Daoy (cell line): ENCODE measurements around the gene SPAG17. TPM values are rescaled to one million over a fixed set of nuclear protein-coding genes. Genes with fewer than 3 reads are reported as not detected.

Experiments
- DNase-seq: peaks from one replicate; pipeline ENCODE4 v3.0.0-alpha.2; 2015; ENCODE audit warnings: low read depth
- total RNA-seq: library from RNA; depleted of rRNA; stranded (reverse); fragments of >200 nt; shearing (Covaris generic); gene quantifications from 2 replicates; pipeline ENCODE4 v1.2.3, GENCODE V29; 2014

SPAG17 gene
- total RNA-seq, 1 experiment from 2014 or later = not detected

DNA sequence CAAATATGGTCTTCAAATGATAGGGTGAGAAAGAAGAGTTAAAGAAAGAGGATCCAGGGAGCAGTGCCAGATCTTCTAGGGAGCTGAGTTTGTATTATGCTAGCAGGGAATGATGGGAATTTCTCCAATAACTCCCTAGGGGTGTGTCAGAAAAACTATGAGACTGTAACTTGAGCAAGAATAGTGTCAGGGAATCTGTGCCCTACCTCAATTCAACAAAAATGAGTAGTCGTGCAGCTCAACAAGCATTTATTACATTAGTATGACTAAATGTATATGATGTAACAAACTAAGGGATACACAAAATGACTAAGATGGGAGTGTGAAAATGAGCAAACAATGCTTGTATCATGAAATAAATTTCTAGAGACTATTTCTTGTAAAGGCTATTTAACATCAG is 24.2 kb downstream of the SPAG17 start:
- DNase-seq = no peak

DNA sequence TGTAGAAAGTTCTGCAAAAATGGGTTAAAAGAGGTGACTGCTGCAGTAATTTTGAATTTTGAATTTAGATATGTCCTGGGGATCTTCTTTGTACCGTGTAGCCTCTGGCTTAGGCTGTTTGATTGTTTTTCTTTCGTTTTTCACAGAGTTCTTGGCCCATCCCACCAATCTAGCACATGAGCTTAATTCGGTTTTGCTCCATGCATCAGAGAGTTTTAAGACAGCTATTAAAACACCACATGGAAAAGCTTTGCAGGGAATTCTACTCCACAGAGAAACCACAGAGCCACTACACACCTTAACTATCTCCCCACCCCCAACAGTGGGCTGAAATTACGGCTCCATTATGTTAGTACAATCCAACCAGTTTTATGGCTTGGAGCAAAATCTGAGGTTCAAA is 25.5 kb downstream of the SPAG17 start:
- peak; percentile 79 for DNase-seq

GRCh38 chr1:118158924-118159323 is 26.1 kb downstream of the SPAG17 start:
- DNase-seq = peak; percentile 89

DNA sequence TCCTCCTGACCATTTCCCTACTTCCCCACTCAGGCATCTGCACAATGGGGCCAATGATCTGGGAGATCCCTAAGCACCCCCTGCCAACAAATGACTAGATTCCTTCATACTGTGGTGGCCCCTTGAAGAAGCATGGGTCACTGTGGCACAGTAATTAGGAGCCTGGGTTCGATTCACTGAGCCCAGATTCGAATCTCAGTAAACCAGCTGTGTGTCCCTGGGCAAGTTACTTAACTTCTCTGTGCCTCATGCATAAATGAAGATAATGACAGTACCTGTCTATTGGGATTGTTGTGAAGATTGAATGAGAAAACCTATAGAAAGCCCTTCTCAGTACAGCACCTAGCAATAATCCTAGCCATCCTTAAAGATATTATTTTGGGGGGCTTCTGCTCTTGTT is 27.5 kb downstream of the SPAG17 start:
- no peak for DNase-seq

GRCh38 chr1:118155106-118155505 is 29.9 kb downstream of the SPAG17 start:
- DNase-seq = no peak

- peak; percentile 37 for DNase-seq
Observed at GRCh38 chr1:118154220-118154619, 30.8 kb downstream of the SPAG17 start.

- DNase-seq = peak; percentile 60
Observed at GRCh38 chr1:118151312-118151937, 33.6 kb downstream of the SPAG17 start.

DNA sequence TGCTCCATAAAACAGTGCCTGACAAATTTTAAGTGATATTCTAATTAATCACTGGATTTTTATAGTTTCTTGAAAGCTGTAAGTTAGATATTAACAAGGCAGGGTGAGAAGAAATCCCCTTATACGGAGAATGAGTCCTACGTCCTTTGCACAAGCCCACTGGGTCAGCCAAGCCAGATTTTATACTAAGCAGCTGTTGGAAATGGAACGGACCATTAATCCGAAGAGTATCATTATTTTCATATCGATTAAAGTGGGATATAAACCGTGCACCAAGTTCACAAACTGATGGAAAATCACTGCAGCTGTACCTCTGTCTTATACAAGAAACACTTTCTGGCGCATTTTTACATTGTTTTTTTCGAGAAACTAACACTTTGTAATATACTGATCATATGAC is 35.2 kb downstream of the SPAG17 start:
- no peak for DNase-seq

DNA sequence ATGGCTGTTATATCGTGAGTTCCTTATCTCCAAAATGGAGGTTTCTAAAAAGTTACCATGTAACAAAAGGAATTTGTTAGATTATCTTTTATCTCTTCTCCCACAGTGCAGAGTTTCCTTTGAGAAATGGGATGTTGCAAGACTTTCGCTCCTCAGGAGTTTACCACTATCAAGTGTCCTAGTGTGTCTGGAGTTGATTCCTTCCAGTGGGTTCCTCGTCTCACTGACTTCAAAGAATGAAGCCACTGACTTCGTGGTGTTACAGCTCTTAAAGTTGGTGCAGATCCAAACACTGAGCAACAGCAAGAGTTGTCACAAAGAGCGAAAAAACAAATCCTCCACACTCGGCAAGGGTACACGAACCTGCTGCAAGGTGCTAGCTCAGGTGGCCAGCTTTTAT is 37.0 kb downstream of the SPAG17 start:
- peak; percentile 39 for DNase-seq

GRCh38 chr1:118147522-118147921 is 37.5 kb downstream of the SPAG17 start:
- DNase-seq = peak; percentile 75

- no peak for DNase-seq
Observed at GRCh38 chr1:118145721-118146120, 39.3 kb downstream of the SPAG17 start.

- DNase-seq = no peak
Observed at GRCh38 chr1:118144684-118145083, 40.3 kb downstream of the SPAG17 start.

- DNase-seq = peak; percentile 89
Observed at GRCh38 chr1:118143831-118144230, 41.2 kb downstream of the SPAG17 start.

DNA sequence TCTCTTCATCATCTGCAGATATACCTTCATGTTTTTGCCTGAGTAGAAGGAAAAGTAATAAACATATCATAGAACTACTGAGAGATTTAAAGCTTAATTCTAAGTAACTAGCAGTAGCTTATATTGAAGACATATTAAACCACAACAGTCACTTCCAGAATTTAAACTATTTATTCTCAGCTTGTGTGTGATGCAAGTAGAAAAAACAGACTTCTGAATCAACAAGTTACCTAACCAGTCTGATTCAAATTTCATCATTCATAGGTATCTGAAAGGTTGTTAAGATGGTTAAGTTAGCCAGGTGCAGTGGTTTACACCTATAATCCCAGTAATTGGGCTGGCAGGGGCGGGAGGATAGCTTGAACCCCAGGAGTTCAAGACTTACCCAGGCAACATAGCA is 41.9 kb downstream of the SPAG17 start:
- no peak for DNase-seq

DNA sequence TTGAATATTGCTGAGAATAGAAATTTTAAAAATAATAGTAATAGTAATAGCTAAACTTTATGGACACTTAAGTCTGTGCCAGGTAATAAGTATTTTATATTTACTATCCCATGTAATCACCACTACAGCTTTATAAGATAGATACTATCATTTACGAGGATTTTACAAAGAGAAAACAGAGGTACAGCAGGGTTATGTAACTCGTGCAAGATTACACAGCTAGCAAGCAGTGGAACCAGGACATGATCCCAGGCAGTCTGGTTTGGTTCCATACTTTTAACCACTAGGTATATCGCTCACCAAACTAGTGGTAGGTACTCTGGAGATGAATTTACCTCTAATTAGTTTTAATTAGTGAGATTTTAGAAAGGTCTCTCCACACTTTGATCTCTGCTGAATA is 42.5 kb downstream of the SPAG17 start:
- no peak for DNase-seq

GRCh38 chr1:118137900-118138299 is 47.1 kb downstream of the SPAG17 start:
- DNase-seq = no peak

DNA sequence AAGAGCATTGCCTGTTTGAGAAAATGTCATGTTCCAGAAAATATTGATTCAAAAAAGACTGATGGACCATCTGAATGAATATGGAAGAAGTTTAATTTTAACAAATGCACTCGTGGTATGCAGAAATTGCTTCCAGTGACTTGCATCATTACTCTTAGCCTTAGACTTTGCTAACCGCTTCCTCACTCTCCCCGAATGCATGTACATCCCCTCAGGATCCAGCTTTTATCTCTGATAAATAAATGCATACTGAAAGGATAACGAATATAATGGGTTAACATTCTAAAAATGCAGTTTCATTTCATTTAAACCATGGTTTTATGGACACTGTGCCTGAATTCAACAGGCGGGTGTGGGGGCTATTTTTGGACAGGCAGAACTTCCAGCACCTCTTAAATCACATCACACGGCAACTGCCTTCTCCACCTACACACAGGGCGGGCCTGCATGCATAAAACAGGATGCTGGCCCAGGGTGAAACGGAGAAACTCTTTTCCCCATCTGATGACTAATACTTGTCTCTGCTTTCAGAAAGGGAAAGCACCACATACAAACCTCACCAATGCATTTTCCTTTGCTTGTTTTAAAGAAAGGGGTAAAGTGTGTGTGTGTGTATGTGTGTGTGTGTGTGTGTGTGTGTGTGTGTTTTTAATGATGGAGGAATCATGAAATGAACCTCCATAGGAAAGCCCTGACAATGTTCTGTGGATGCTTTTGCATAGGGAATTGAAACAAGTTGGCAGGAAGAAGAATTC is 48.7 kb downstream of the SPAG17 start:
- peak; percentile 89 for DNase-seq

DNA sequence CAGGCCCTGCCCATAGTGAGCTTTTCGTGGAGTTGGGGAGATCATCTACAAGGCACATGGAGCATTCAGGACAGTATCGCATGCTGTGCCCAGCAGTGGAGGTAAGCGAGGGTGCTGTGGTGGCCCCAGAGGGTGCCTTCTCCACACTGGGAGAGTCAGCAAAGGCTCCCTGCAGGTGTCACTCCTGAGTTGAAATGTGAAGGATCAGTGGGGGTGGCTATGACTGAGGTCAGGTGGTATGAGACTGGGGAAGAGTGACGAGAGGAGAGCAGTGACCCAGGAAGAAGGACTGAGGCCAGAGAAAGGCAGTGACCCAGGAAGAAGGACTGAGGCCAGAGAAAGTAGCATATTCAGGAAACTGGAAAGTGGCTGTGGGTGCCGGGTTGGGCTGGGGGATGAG is 53.0 kb downstream of the SPAG17 start:
- no peak for DNase-seq

DNA sequence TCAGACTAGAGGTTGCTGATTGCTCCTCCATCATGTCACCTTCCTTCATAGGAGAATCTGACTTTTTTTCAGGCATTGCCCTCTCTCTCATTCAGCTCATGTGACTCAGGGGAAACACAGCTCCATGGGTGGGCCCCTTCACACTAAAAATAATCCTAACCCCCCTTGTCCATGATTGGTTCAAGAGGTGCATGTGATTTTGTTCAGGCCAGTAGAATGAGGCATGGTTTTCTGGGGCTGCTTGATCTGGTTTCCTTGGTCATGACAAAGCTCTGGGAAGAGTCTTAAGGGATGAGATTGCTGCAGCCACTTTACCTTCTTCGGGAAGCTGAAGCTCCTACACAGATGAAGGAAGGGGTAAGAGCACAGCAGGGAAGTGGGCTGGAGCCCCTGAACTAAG is 56.3 kb downstream of the SPAG17 start:
- DNase-seq = no peak

DNA sequence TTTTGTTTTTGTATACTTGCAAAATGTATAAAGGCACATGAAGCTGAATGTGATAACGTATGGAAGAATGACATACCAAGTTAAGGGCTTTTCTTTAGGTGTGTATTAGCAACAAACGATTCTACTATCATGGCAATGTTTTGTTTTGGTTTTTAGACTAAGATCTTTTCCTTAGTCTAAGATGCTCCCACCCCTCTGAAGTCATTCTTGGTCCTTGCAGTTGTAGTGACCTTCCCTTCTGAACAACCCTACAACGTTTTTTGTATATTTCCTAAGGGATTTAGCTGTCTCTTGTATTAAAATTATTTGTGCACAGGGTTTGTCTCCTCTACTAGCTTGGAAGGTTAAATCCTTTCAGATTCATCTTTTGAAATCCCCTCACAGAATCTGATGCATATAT is 61.0 kb downstream of the SPAG17 start:
- no peak for DNase-seq

GRCh38 chr1:118123116-118123839 is 61.8 kb downstream of the SPAG17 start:
- no peak for DNase-seq

DNA sequence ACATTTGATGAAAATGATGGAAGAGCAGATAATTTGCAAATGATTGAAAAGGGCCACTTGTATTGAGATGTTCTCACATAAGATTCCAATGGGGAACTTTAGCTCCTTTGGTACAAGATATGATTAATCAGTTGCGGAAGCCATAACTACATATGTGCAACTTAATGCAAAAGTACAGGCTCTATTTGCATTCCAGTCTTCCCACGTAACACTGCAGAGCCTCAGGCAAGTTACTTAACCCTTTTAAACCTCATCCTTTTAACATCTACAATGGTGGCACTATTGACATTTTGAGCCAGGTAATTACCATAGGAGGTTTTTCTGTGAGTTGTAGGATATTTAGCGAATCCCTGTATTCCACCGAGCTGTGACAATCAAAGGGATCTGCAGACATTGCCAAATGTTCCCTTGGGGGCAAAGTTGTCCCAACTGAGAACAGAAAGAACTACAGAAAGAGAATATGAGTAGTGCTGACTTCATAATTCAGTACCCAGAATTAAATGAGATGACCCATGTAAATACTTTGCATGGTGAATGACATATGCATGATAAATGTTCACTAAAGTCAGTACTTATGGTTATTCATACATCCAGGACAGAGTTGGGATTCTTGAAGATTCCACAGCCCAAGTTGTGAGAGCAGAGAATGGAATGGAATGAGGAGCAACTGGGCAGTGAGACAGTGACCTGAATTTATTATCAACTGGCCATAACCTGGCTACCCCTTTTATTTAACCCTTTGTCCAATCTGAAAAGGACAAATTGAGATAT is 62.6 kb downstream of the SPAG17 start:
- DNase-seq = peak; percentile 74
